Adipocyte (in vitro differentiated cells): Measurements from ENCODE around the gene SCGB2A2.

Experiments used
- DNase-seq: peaks from one replicate; pipeline ENCODE4 v3.0.0-alpha.2; 2015; ENCODE audit warnings: low read depth
- H3K27me3 ChIP-seq: replicated peaks from 2 replicates; pipeline ENCODE4 v1.7.0; 2013; ENCODE audit warnings: mild to moderate bottlenecking, low read length, moderate library complexity; ENCODE audit not compliant: control insufficient read depth, insufficient read depth
- H3K36me3 ChIP-seq: 2 replicates; pipeline ENCODE4 v1.7.0; 2013; ENCODE audit warnings: low read length, mild to moderate bottlenecking, moderate library complexity; ENCODE audit not compliant: control insufficient read depth, insufficient read depth, severe bottlenecking
- H3K4me1 ChIP-seq: 2 replicates; pipeline ENCODE4 v1.7.0; 2013; ENCODE audit warnings: mild to moderate bottlenecking, low read length, moderate library complexity; ENCODE audit not compliant: control insufficient read depth, insufficient read depth
- H3K4me3 ChIP-seq: 2 replicates; pipeline ENCODE4 v1.7.0; 2013; ENCODE audit warnings: mild to moderate bottlenecking, low read length, moderate library complexity
- H3K9ac ChIP-seq: 2 replicates; pipeline ENCODE4 v1.7.0; 2013; ENCODE audit warnings: mild to moderate bottlenecking, low read length, moderate library complexity
- H3K9me3 ChIP-seq: 2 replicates; pipeline ENCODE4 v1.7.0; 2013; ENCODE audit warnings: mild to moderate bottlenecking, low read length, moderate library complexity; ENCODE audit not compliant: control insufficient read depth

SCGB2A2 gene

GRCh38 chr11:62306227-62306626, 36.3 kb downstream of the SCGB2A2 start:
- H3K9me3 ChIP-seq = peaks cover 11% of the 10 kb centered on the region
- no peak for DNase-seq
- no peak overlapping the region for H3K4me3 ChIP-seq
- no peaks in the 10 kb centered on the region for H3K4me1 ChIP-seq
- H3K36me3 ChIP-seq = no peaks in the 10 kb centered on the region
- no peak overlapping the region for H3K9ac ChIP-seq
- H3K27me3 ChIP-seq = peaks cover 32% of the 10 kb centered on the region

GRCh38 chr11:62307950-62308349, 38.0 kb downstream of the SCGB2A2 start:
- Histone ChIP-seq H3K4me3 (no peak overlapping the region), H3K9me3 (peaks cover 11% of the 10 kb centered on the region), H3K36me3 (no peaks in the 10 kb centered on the region), H3K27me3 (peaks cover 40% of the 10 kb centered on the region), H3K9ac (no peak overlapping the region), H3K4me1 (no peaks in the 10 kb centered on the region)
- DNase-seq = no peak

- no peaks in the 10 kb centered on the region for H3K4me1 ChIP-seq
- no peak for DNase-seq
- no peaks in the 10 kb centered on the region for H3K36me3 ChIP-seq
- H3K4me3 ChIP-seq = no peak overlapping the region
- no peak overlapping the region for H3K9ac ChIP-seq
- peaks cover 11% of the 10 kb centered on the region for H3K9me3 ChIP-seq
- peaks cover 45% of the 10 kb centered on the region for H3K27me3 ChIP-seq
Observed at GRCh38 chr11:62309991-62310390, 40.0 kb downstream of the SCGB2A2 start.

- H3K9ac ChIP-seq = no peak overlapping the region
- no peaks in the 10 kb centered on the region for H3K4me1 ChIP-seq
- peaks cover 41% of the 10 kb centered on the region for H3K27me3 ChIP-seq
- no peak overlapping the region for H3K4me3 ChIP-seq
- H3K9me3 ChIP-seq = no peaks in the 10 kb centered on the region
- DNase-seq = no peak
- no peaks in the 10 kb centered on the region for H3K36me3 ChIP-seq
Observed at GRCh38 chr11:62315431-62315830, 45.5 kb downstream of the SCGB2A2 start.

GRCh38 chr11:62322524-62322923, 52.6 kb downstream of the SCGB2A2 start:
- H3K9me3 ChIP-seq = no peaks in the 10 kb centered on the region
- DNase-seq = no peak
- peaks cover 29% of the 10 kb centered on the region for H3K27me3 ChIP-seq
- no peaks in the 10 kb centered on the region for H3K4me1 ChIP-seq
- no peak overlapping the region for H3K4me3 ChIP-seq
- no peak overlapping the region for H3K9ac ChIP-seq
- no peaks in the 10 kb centered on the region for H3K36me3 ChIP-seq
